GM06990 (cell line): ENCODE results near the gene STXBP1.
A peak's percentile ranks its signal among the peaks of the same experiment; 100 is the strongest.

Experiments used
- DNase-seq: peaks from one replicate; pipeline ENCODE4 v3.0.0-alpha.2; 2011; ENCODE audit not compliant: insufficient read length; ENCODE audit errors: extremely low read depth
- H3K27me3 ChIP-seq: replicated peaks from 2 replicates; pipeline ENCODE4 v1.6.0; 2011; ENCODE audit warnings: low read length; ENCODE audit not compliant: control insufficient read depth, insufficient read depth
- H3K36me3 ChIP-seq: 2 replicates; pipeline ENCODE4 v1.5.1; 2011; ENCODE audit warnings: low read length; ENCODE audit not compliant: control insufficient read depth, insufficient read depth
- H3K4me3 ChIP-seq: replicated peaks from 2 replicates; pipeline ENCODE4 v1.5.1; 2011; ENCODE audit warnings: low read depth, mild to moderate bottlenecking, control low read depth, low read length
- TF ChIP-seq, protein P1 (sequence below): IDR thresholded peaks from 2 replicates; pipeline ENCODE4 v1.5.1; 2011; ENCODE audit warnings: low read length, control low read depth, mild to moderate bottlenecking, inconsistent platforms; ENCODE audit not compliant: insufficient read depth, poor library complexity, severe bottlenecking

Gene STXBP1

GRCh38 chr9:127588740-127589506 is 23.2 kb upstream of the STXBP1 start:
- TF ChIP-seq, protein P1, sequence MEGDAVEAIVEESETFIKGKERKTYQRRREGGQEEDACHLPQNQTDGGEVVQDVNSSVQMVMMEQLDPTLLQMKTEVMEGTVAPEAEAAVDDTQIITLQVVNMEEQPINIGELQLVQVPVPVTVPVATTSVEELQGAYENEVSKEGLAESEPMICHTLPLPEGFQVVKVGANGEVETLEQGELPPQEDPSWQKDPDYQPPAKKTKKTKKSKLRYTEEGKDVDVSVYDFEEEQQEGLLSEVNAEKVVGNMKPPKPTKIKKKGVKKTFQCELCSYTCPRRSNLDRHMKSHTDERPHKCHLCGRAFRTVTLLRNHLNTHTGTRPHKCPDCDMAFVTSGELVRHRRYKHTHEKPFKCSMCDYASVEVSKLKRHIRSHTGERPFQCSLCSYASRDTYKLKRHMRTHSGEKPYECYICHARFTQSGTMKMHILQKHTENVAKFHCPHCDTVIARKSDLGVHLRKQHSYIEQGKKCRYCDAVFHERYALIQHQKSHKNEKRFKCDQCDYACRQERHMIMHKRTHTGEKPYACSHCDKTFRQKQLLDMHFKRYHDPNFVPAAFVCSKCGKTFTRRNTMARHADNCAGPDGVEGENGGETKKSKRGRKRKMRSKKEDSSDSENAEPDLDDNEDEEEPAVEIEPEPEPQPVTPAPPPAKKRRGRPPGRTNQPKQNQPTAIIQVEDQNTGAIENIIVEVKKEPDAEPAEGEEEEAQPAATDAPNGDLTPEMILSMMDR = no peak
- Histone ChIP-seq H3K4me3 (no peak overlapping the region), H3K36me3 (no peaks in the 10 kb centered on the region), H3K27me3 (no peaks in the 10 kb centered on the region)
- DNase-seq = no peak

GRCh38 chr9:127589955-127590370 is 22.1 kb upstream of the STXBP1 start:
- Histone ChIP-seq H3K27me3 (no peaks in the 10 kb centered on the region), H3K36me3 (no peaks in the 10 kb centered on the region), H3K4me3 (no peak overlapping the region)
- TF ChIP-seq, protein P1 = peak; percentile 79
- DNase-seq = no peak

- H3K4me3 ChIP-seq = no peak overlapping the region
- no peak for DNase-seq
- no peaks in the 10 kb centered on the region; the same call in 1 of the 2 replicates for H3K27me3 ChIP-seq
- no peaks in the 10 kb centered on the region for H3K36me3 ChIP-seq
- TF ChIP-seq, protein P1 = no peak
These were observed 16.5 kb upstream of the STXBP1 start for GRCh38 chr9:127595611-127596010.

- no peaks in the 10 kb centered on the region for H3K36me3 ChIP-seq
- H3K27me3 ChIP-seq = no peaks in the 10 kb centered on the region; the same call in 1 of the 2 replicates
- TF ChIP-seq, protein P1 = no peak
- DNase-seq = no peak
- no peak overlapping the region for H3K4me3 ChIP-seq
These were observed 13.1 kb upstream of the STXBP1 start for GRCh38 chr9:127598839-127599549.

DNA sequence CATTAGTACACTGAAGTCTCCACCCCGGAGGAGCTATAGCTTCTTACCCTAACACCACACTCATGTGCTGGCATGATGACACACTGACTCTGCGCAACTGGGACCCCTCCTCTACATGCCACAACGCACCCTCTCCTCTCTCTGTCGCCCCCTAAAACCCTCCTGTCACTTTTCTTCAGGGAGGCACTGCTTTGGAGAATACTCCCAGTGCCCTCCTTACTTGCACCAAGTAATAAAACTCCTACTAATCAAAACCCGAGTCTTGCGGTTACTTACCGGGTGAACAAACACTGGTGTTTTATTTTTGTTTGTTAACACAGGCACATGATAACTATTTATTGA is 12.6 kb upstream of the STXBP1 start:
- no peak overlapping the region for H3K4me3 ChIP-seq
- no peaks in the 10 kb centered on the region for H3K36me3 ChIP-seq
- no peaks in the 10 kb centered on the region; the same call in 1 of the 2 replicates for H3K27me3 ChIP-seq
- DNase-seq = no peak
- TF ChIP-seq, protein P1 = no peak
